Transverse colon (tissue), 4 donors: Measurements from ENCODE around the gene LINGO1. TPM values are rescaled to one million over a fixed set of nuclear protein-coding genes. Genes with fewer than 3 reads are reported as not detected.

Source experiments
- DNase-seq: peaks from one replicate; pipeline ENCODE4 v3.0.0-alpha.2; 2019
- H3K27ac ChIP-seq, 4 donors: fragments of 200-600 bp; sonication (generic); 2 replicates each; pipeline ENCODE4 v1.5.1; 2016 to 2018; ENCODE audit warnings: inconsistent platforms in 4 of 4
- H3K27me3 ChIP-seq: fragments of 200-600 bp; sonication (generic); 2 replicates; pipeline ENCODE4 v1.5.1; 2017; ENCODE audit warnings: inconsistent platforms
- H3K36me3 ChIP-seq, 4 donors: fragments of 200-600 bp; sonication (generic); 2 replicates each; pipeline ENCODE4 v1.5.1; 2017 to 2019; ENCODE audit warnings: inconsistent platforms in 4 of 4
- H3K4me1 ChIP-seq, 4 donors: fragments of 200-600 bp; sonication (generic); 2 replicates each; pipeline ENCODE4 v1.5.1; 2017 to 2020; ENCODE audit warnings: inconsistent platforms in 4 of 4
- H3K4me3 ChIP-seq, 4 donors: fragments of 200-600 bp; sonication (generic); 1 replicate in 1 of 4; 2 replicates in 3 of 4; pipeline versions ENCODE4 v1.5.1 to v1.6.1; 2017 to 2019; ENCODE audit warnings: inconsistent platforms in 4 of 4
- H3K9me3 ChIP-seq, 2 donors: fragments of 200-600 bp; sonication (generic); 2 replicates each; pipeline ENCODE4 v1.5.1; 2017 to 2019; ENCODE audit warnings: inconsistent platforms in 2 of 2
- CTCF ChIP-seq, 5 experiments: fragments of 200-600 bp in 3 of 5; fragments of 450-650 bp in 2 of 5; sonication (generic) in 3 of 5; IDR thresholded peaks; 1 replicate in 2 of 5; 2 replicates in 3 of 5; pipeline ENCODE4 v1.5.1; 2016 to 2017; ENCODE audit warnings: antibody characterized with exemption in 5 of 5, inconsistent platforms in 3 of 5, mild to moderate bottlenecking in 2 of 5, moderate library complexity in 1 of 5
- EP300 ChIP-seq: sonication (generic); formaldehyde crosslinking; IDR thresholded peaks from one replicate; pipeline ENCODE4 v1.6.1; 2017; ENCODE audit warnings: antibody characterized with exemption, low read depth
- POLR2A ChIP-seq: fragments of 450-650 bp; IDR thresholded peaks from one replicate; pipeline ENCODE4 v1.6.1; 2016; ENCODE audit warnings: antibody characterized with exemption, mild to moderate bottlenecking, moderate library complexity
- POLR2AphosphoS5 ChIP-seq, 3 donors: sonication (generic); formaldehyde crosslinking; IDR thresholded peaks; one replicate each; pipeline ENCODE4 v1.6.1; 2016; ENCODE audit warnings: antibody characterized with exemption in 3 of 3
- WGBS, 2 donors: methylation state at CpG; one replicate each; pipeline ENCODE4 v1.1.5; 2018; ENCODE audit warnings: low coverage in 1 of 2; 5-methylcytosine and 5-hydroxymethylcytosine counted together
- in situ Hi-C, 4 donors: fragments of 200-750 bp; cut with MboI; loops; one replicate each; pipeline versions ENCODE4 v1.15.0 to v1.15.1; 2017; ENCODE audit warnings: low sequenced_read_pairs in 3 of 4, low pct_ligation_motif_present in 1 of 4, low pct_unique_long_range_greater_than_20kb in 1 of 4
- intact Hi-C: fragments of 100-400 bp; cut with DNase I; formaldehyde crosslinking; loops from one replicate; pipeline ENCODE4 v1.15.1; 2023; ENCODE audit warnings: low total_unique reads
- total RNA-seq, 4 donors: library from RNA; depleted of rRNA; stranded (reverse); fragments of >200 nt; gene quantifications; one replicate each; pipeline ENCODE4 v1.1.0, GENCODE V29; 2016

LINGO1 gene
- total RNA-seq, 4 donors from 2014 or later, result 0.27 to 0.95 TPM; not detected in 2

GRCh38 chr15:77579498-77580188, 53.1 kb downstream of the LINGO1 start:
- WGBS, 2 donors, result 89 to 90% methylated on average over 4 to 13 of the region's 13 CpGs
- TF ChIP-seq EP300 (no peak), CTCF (IDR thresholded peaks at IDR 0.05) (no peak), POLR2AphosphoS5 (IDR thresholded peaks at IDR 0.05) (no peak), POLR2A (no peak)
- Histone ChIP-seq H3K27me3 (no peaks in the 10 kb centered on the region), H3K36me3 (no peaks in the 10 kb centered on the region), H3K27ac (no peak overlapping the region), H3K4me3 (no peak overlapping the region), H3K9me3 (no peaks in the 10 kb centered on the region), H3K4me1 (peaks cover 0 to 4% (median 0%) of the 10 kb centered on the region in 4 donors)
- intact Hi-C loops, result no loop called here
- in situ Hi-C loops, result no loop called here
- DNase-seq, result no peak

GRCh38 chr15:77578641-77579372, 53.9 kb downstream of the LINGO1 start:
- H3K27ac ChIP-seq, result no peak overlapping the region
- H3K9me3 ChIP-seq, result no peaks in the 10 kb centered on the region
- no peak for DNase-seq
- no peak overlapping the region for H3K4me3 ChIP-seq
- no peaks in the 10 kb centered on the region for H3K27me3 ChIP-seq
- in situ Hi-C loops (no loop called here), intact Hi-C loops (no loop called here)
- TF ChIP-seq CTCF (IDR thresholded peaks at IDR 0.05), result no peak
- no peak for TF ChIP-seq POLR2A
- TF ChIP-seq EP300, result no peak
- no peak for TF ChIP-seq POLR2AphosphoS5 (IDR thresholded peaks at IDR 0.05)
- peaks cover 0 to 4% (median 0%) of the 10 kb centered on the region in 4 donors for H3K4me1 ChIP-seq
- H3K36me3 ChIP-seq, result no peaks in the 10 kb centered on the region
- 76 to 87% methylated on average over 3 to 15 of the region's 15 CpGs for WGBS, 2 donors

GRCh38 chr15:77577366-77577950, 55.3 kb downstream of the LINGO1 start:
- H3K27me3 ChIP-seq, result no peaks in the 10 kb centered on the region
- in situ Hi-C loops (no loop called here), intact Hi-C loops (no loop called here)
- no peak overlapping the region for H3K27ac ChIP-seq
- H3K4me1 ChIP-seq, result peaks cover 0 to 2% (median 0%) of the 10 kb centered on the region in 4 donors
- DNase-seq, result no peak
- no peak overlapping the region for H3K4me3 ChIP-seq
- H3K36me3 ChIP-seq, result no peaks in the 10 kb centered on the region
- no peaks in the 10 kb centered on the region for H3K9me3 ChIP-seq
- TF ChIP-seq POLR2A (no peak), POLR2AphosphoS5 (IDR thresholded peaks at IDR 0.05) (no peak), EP300 (no peak), CTCF (IDR thresholded peaks at IDR 0.05) (no peak)
- WGBS, 2 donors, result 71% methylated on average over 9 of the region's 9 CpGs; no CpG with 5 or more reads in 1 of the 2 donors

DNA sequence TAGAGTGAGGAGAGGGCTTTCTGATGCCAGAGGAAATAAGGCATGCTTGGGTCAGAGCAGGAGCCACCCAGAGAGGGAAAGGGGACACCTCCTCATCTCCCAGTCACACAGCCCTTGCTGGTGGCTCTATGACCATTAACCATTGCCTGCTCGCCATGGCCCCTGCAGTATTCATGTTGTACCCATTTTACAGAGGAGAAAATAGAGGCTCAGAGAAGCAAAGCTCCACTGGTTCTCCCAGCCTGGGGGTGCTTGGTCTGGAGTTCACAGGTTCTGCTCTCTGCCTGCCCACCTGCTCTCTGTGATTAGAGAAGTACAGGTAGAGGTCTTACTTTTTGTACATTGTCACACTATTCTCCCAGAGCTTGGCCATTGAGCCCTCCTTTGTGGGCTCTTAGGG, 56.2 kb downstream of the LINGO1 start:
- Histone ChIP-seq H3K9me3 (no peaks in the 10 kb centered on the region), H3K27me3 (no peaks in the 10 kb centered on the region), H3K4me3 (no peak overlapping the region), H3K4me1 (no peaks in the 10 kb centered on the region), H3K27ac (no peak overlapping the region), H3K36me3 (no peaks in the 10 kb centered on the region)
- no peak for TF ChIP-seq CTCF (IDR thresholded peaks at IDR 0.05)
- TF ChIP-seq POLR2AphosphoS5 (IDR thresholded peaks at IDR 0.05), result no peak
- TF ChIP-seq EP300, result no peak
- TF ChIP-seq POLR2A, result no peak
- DNase-seq, result no peak
- WGBS, 2 donors, result 91% methylated on average over 1 of the region's 1 CpG; no CpG with 5 or more reads in 1 of the 2 donors
- in situ Hi-C loops (no loop called here), intact Hi-C loops (no loop called here)
